NT2/D1 (cell line): ENCODE data around the gene USP1.
A peak's percentile ranks its signal among the peaks of the same experiment; 100 is the strongest.

Experiments
- DNase-seq: peaks from one replicate; pipeline ENCODE4 v3.0.0-alpha.2; 2011; ENCODE audit warnings: low read depth, low spot score
- H3K27me3 ChIP-seq: 2 replicates; pipeline ENCODE4 v1.6.0; 2011; ENCODE audit warnings: mild to moderate bottlenecking; ENCODE audit not compliant: insufficient read length, insufficient read depth
- H3K36me3 ChIP-seq: 2 replicates; pipeline ENCODE4 v1.6.1; 2011; ENCODE audit warnings: mild to moderate bottlenecking, low read length, mixed read lengths; ENCODE audit not compliant: insufficient read depth, insufficient read length
- H3K4me1 ChIP-seq: 2 replicates; pipeline ENCODE4 v1.5.1; 2011; ENCODE audit not compliant: insufficient read depth, insufficient read length
- H3K4me3 ChIP-seq: 2 replicates; pipeline ENCODE4 v1.5.1; 2011; ENCODE audit warnings: low read depth; ENCODE audit not compliant: insufficient read length
- H3K9ac ChIP-seq: 2 replicates; pipeline ENCODE4 v1.6.0; 2011; ENCODE audit warnings: low read depth; ENCODE audit not compliant: insufficient read length
- H3K9me3 ChIP-seq: 2 replicates; pipeline ENCODE4 v1.5.1; 2011; ENCODE audit warnings: mild to moderate bottlenecking, low read length; ENCODE audit not compliant: insufficient read depth
- SUZ12 ChIP-seq: IDR thresholded peaks from 2 replicates; pipeline ENCODE4 v1.6.1; 2011; ENCODE audit not compliant: insufficient read length, insufficient read depth; ENCODE audit errors: extremely low read depth
- YY1 ChIP-seq: IDR thresholded peaks from 2 replicates; pipeline ENCODE4 v1.6.1; 2011; ENCODE audit not compliant: insufficient read length, insufficient read depth
- ZNF274 ChIP-seq: IDR thresholded peaks from 2 replicates; pipeline ENCODE4 v1.6.1; 2011; ENCODE audit warnings: mild to moderate bottlenecking, low read depth, low read length

The USP1 gene

GRCh38 chr1:62436039-62436465 lies 797 bp upstream of the USP1 start:
- H3K36me3 ChIP-seq: peaks cover 7% of the 10 kb centered on the region
- no peak for DNase-seq
- no peaks in the 10 kb centered on the region for H3K9me3 ChIP-seq
- H3K4me3 ChIP-seq: peak overlapping the region; percentile 90
- H3K9ac ChIP-seq: peak overlapping the region; percentile 100
- no peaks in the 10 kb centered on the region for H3K27me3 ChIP-seq
- TF ChIP-seq YY1: peak; percentile 88
- no peak for TF ChIP-seq ZNF274
- no peaks in the 10 kb centered on the region for H3K4me1 ChIP-seq

- Histone ChIP-seq H3K27me3 (no peaks in the 10 kb centered on the region), H3K4me3 (peak overlapping the region; percentile 93), H3K9me3 (no peaks in the 10 kb centered on the region), H3K9ac (peak overlapping the region; percentile 96), H3K4me1 (no peaks in the 10 kb centered on the region), H3K36me3 (peaks cover 21% of the 10 kb centered on the region)
- TF ChIP-seq ZNF274 (no peak), YY1 (no peak), SUZ12 (no peak)
- peak; percentile 15 for DNase-seq
Measured at GRCh38 chr1:62437273-62437940, 558 bp downstream of the USP1 start.

GRCh38 chr1:62438163-62438562 lies 1.3 kb downstream of the USP1 start:
- no peaks in the 10 kb centered on the region for H3K4me1 ChIP-seq
- peak overlapping the region; percentile 96 for H3K9ac ChIP-seq
- H3K4me3 ChIP-seq: peak overlapping the region; percentile 93
- TF ChIP-seq YY1 (no peak), SUZ12 (no peak), ZNF274 (no peak)
- DNase-seq: no peak
- no peaks in the 10 kb centered on the region for H3K27me3 ChIP-seq
- H3K36me3 ChIP-seq: peaks cover 29% of the 10 kb centered on the region
- no peaks in the 10 kb centered on the region for H3K9me3 ChIP-seq

GRCh38 chr1:62439652-62440371 lies 3.0 kb downstream of the USP1 start:
- Histone ChIP-seq H3K36me3 (peaks cover 45% of the 10 kb centered on the region), H3K27me3 (no peaks in the 10 kb centered on the region), H3K9ac (no peak overlapping the region), H3K4me3 (no peak overlapping the region), H3K9me3 (no peaks in the 10 kb centered on the region), H3K4me1 (no peaks in the 10 kb centered on the region)
- no peak for DNase-seq
- TF ChIP-seq ZNF274 (no peak), SUZ12 (no peak), YY1 (no peak)

GRCh38 chr1:62444701-62445100 lies 7.9 kb downstream of the USP1 start:
- DNase-seq: no peak
- Histone ChIP-seq H3K4me3 (no peak overlapping the region), H3K27me3 (no peaks in the 10 kb centered on the region), H3K9ac (no peak overlapping the region), H3K9me3 (no peaks in the 10 kb centered on the region), H3K36me3 (peaks cover 91% of the 10 kb centered on the region), H3K4me1 (no peaks in the 10 kb centered on the region)
- TF ChIP-seq SUZ12 (no peak), ZNF274 (no peak)

DNA sequence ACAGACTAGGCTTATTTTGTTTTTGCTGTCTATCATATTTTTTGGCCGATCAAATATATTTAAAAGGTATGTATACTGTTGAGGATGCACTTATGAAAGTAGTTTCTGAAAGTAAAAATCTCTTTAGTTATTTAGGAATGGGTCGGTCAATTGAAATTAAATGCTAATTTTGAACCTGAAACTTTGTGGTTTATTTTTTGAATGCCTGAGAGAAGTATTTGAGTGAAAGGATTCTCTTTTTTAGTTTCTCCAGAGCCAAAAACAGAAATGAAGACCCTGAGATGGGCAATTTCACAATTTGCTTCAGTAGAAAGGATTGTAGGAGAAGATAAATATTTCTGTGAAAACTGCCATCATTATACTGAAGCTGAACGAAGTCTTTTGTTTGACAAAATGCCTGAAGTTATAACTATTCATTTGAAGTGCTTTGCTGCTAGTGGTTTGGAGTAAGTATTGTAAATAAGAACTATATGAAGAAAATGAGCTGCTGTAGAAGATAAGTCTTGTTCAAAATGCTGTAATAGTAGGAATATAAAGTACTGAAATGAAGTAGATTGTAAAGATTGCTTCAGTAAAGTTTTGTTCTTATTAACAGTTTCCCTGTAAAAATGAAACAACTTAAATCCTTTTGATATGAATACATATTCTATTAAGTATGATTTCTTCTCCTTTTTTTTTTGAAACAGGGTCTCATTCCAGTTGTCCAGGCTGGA lies 11.5 kb downstream of the USP1 start:
- TF ChIP-seq YY1 (no peak), ZNF274 (no peak), SUZ12 (no peak)

GRCh38 chr1:62450301-62450700 lies 13.5 kb downstream of the USP1 start:
- H3K36me3 ChIP-seq: peaks cover 95% of the 10 kb centered on the region
- H3K4me3 ChIP-seq: no peak overlapping the region
- no peak overlapping the region for H3K9ac ChIP-seq
- no peak for DNase-seq
- no peaks in the 10 kb centered on the region for H3K9me3 ChIP-seq
- no peaks in the 10 kb centered on the region for H3K4me1 ChIP-seq
- TF ChIP-seq YY1 (no peak), ZNF274 (no peak), SUZ12 (no peak)
- no peaks in the 10 kb centered on the region for H3K27me3 ChIP-seq

More for the DNA sequence above, 11.5 kb downstream of the USP1 start:
- DNase-seq: no peak
- H3K4me3 ChIP-seq: no peak overlapping the region
- H3K36me3 ChIP-seq: peaks cover 97% of the 10 kb centered on the region
- H3K4me1 ChIP-seq: no peaks in the 10 kb centered on the region
- no peaks in the 10 kb centered on the region for H3K9me3 ChIP-seq
- H3K27me3 ChIP-seq: no peaks in the 10 kb centered on the region
- H3K9ac ChIP-seq: no peak overlapping the region
